HepG2 (cell line): ENCODE measurements around the gene ERCC2. TPM values are rescaled to one million over a fixed set of nuclear protein-coding genes. Genes with fewer than 3 reads are reported as not detected.

Source experiments
- ARHGAP35 ChIP-seq: sonication (generic); formaldehyde crosslinking; IDR thresholded peaks from 2 replicates; pipeline ENCODE4 v1.9.0; 2022; ENCODE audit warnings: mild to moderate bottlenecking, inconsistent platforms, moderate library complexity, missing genetic modification reagents, borderline replicate concordance
- CBFB ChIP-seq: sonication (generic); formaldehyde crosslinking; IDR thresholded peaks from 2 replicates; pipeline ENCODE4 v1.4.0; 2020; ENCODE audit warnings: missing genetic modification reagents
- CC2D1A ChIP-seq: sonication (generic); formaldehyde crosslinking; IDR thresholded peaks from 2 replicates; pipeline ENCODE4 v1.8.1; 2023; ENCODE audit warnings: mild to moderate bottlenecking, missing genetic modification reagents
- CCDC6 ChIP-seq: sonication (generic); formaldehyde crosslinking; IDR thresholded peaks from 2 replicates; pipeline ENCODE4 v1.8.1; 2022; ENCODE audit warnings: mild to moderate bottlenecking, missing genetic modification reagents, moderate library complexity
- CHD2 ChIP-seq: IDR thresholded peaks from 2 replicates; pipeline ENCODE4 v1.6.1; 2011; ENCODE audit warnings: low read depth, low read length, improper control_type of control experiment
- ELF3 ChIP-seq: IDR thresholded peaks from 2 replicates; pipeline ENCODE4 v1.6.1; 2016; ENCODE audit warnings: missing genetic modification reagents, missing compliant biosample characterization
- ETV5 ChIP-seq: IDR thresholded peaks from 2 replicates; pipeline ENCODE4 v1.6.1; 2018; ENCODE audit warnings: missing biosample characterization, missing genetic modification reagents, inconsistent platforms, borderline replicate concordance
- HDAC2 ChIP-seq: sonication (generic); formaldehyde crosslinking; IDR thresholded peaks from 2 replicates; pipeline ENCODE4 v1.4.0; 2020; ENCODE audit warnings: missing genetic modification reagents
- HNF1A ChIP-seq, 2 experiments: sonication (generic) in 1 of 2; formaldehyde crosslinking in 1 of 2; IDR thresholded peaks; 2 replicates each; pipeline versions ENCODE4 v1.4.0 to v1.6.1; 2016 to 2020; ENCODE audit warnings: borderline replicate concordance in 1 of 2, low read depth in 1 of 2, mild to moderate bottlenecking in 1 of 2, missing genetic modification reagents in 1 of 2
- IRX3 ChIP-seq: sonication (generic); formaldehyde crosslinking; IDR thresholded peaks from 2 replicates; pipeline ENCODE4 v1.8.1; 2023; ENCODE audit warnings: mild to moderate bottlenecking, low read depth, missing genetic modification reagents, borderline replicate concordance
- KLF6 ChIP-seq: IDR thresholded peaks from 2 replicates; pipeline ENCODE4 v1.8.0; 2016; ENCODE audit warnings: missing biosample characterization, missing genetic modification reagents
- NR2F6 ChIP-seq, 2 experiments: IDR thresholded peaks; 2 replicates each; pipeline ENCODE4 v1.6.1; 2016; ENCODE audit warnings: antibody characterized with exemption in 1 of 2, mild to moderate bottlenecking in 1 of 2
- PRPF4 ChIP-seq: fragments of 200-400 bp; formaldehyde crosslinking; IDR thresholded peaks from 2 replicates; pipeline ENCODE4 v1.6.1; 2016; ENCODE audit warnings: low read length, low read depth; ENCODE audit not compliant: poor library complexity, severe bottlenecking
- RAD21 ChIP-seq: fragments of 450-650 bp; formaldehyde crosslinking; IDR thresholded peaks from 2 replicates; pipeline ENCODE4 v1.5.0; 2020; ENCODE audit warnings: mild to moderate bottlenecking
- RBM39 ChIP-seq: fragments of 200-400 bp; formaldehyde crosslinking; IDR thresholded peaks from one replicate; pipeline ENCODE4 v1.6.1; 2018; ENCODE audit warnings: antibody characterized with exemption, mild to moderate bottlenecking, low read depth, low read length; ENCODE audit not compliant: poor library complexity, severe bottlenecking
- SAP130 ChIP-seq: IDR thresholded peaks from 2 replicates; pipeline ENCODE4 v1.6.1; 2016; ENCODE audit warnings: low read depth
- SP2 ChIP-seq: sonication (generic); formaldehyde crosslinking; IDR thresholded peaks from 2 replicates; pipeline ENCODE4 v1.5.1; 2020; ENCODE audit warnings: mild to moderate bottlenecking, missing genetic modification reagents
- TERF1 ChIP-seq: sonication (generic); formaldehyde crosslinking; IDR thresholded peaks from 2 replicates; pipeline ENCODE4 v1.8.0; 2022; ENCODE audit warnings: mild to moderate bottlenecking, missing genetic modification reagents, moderate library complexity
- ZNF234 ChIP-seq: sonication (generic); formaldehyde crosslinking; conservative IDR thresholded peaks from 2 replicates; pipeline ENCODE4 v1.5.1; 2020; ENCODE audit warnings: mild to moderate bottlenecking, missing genetic modification reagents
- ZNF235 ChIP-seq: sonication (generic); formaldehyde crosslinking; IDR thresholded peaks from 2 replicates; pipeline ENCODE4 v1.8.1; 2023; ENCODE audit warnings: mild to moderate bottlenecking, missing genetic modification reagents, borderline replicate concordance
- ZNF607 ChIP-seq: sonication (generic); formaldehyde crosslinking; IDR thresholded peaks from 2 replicates; pipeline ENCODE4 v1.5.1; 2020; ENCODE audit warnings: missing genetic modification reagents, mild to moderate bottlenecking, borderline replicate concordance
- ZNF652 ChIP-seq: IDR thresholded peaks from 2 replicates; pipeline ENCODE4 v1.6.1; 2016; ENCODE audit warnings: low read depth, borderline replicate concordance
- ZNF770 ChIP-seq: sonication (generic); formaldehyde crosslinking; IDR thresholded peaks from 2 replicates; pipeline ENCODE4 v1.5.0; 2020; ENCODE audit warnings: mild to moderate bottlenecking, missing genetic modification reagents
- polyA plus RNA-seq, 8 experiments: library from polyadenylated mRNA; depleted of rRNA in 3 of 8; stranded (reverse) in 7 of 8; unstranded in 1 of 8; fragments of >200 nt; fragmentation: Illumina TruSeq in 4 of 8; extraction: Trizol in 4 of 8; gene quantifications; 2 replicates each; pipeline versions ENCODE4 v1.2.1 to v1.2.3, GENCODE V29; 2011 to 2016; ENCODE audit warnings: low read depth in 4 of 8, missing spikeins in 1 of 8, mixed read lengths in 1 of 8; ENCODE audit not compliant: insufficient read depth in 1 of 8
- total RNA-seq, 5 experiments: library from RNA; depleted of rRNA; stranded (reverse); fragments of >200 nt; fragmentation: Illumina TruSeq; extraction: Trizol; gene quantifications; 2 replicates each; pipeline ENCODE4 v1.2.3, GENCODE V29; 2016; ENCODE audit warnings: low read depth in 1 of 5

The ERCC2 gene
- total and polyA plus RNA-seq, 2 of the 13 experiments (the other 11 are each of a cell fraction or from before 2014, with no cell fraction given) = 25.4 to 49.2 TPM

- TF ChIP-seq RBM39 (no peak), HNF1A (IDR thresholded peaks at IDR 0.05; ENCODE audit: low read depth) (no peak), HNF1A (CRISPR knock-in tag; IDR thresholded peaks at IDR 0.05; ENCODE audit: borderline replicate concordance) (no peak), SP2 (CRISPR knock-in tag) (no peak), ETV5 (CRISPR knock-in tag) (peak; percentile 52; the same call in 1 of the 2 replicates), TERF1 (CRISPR knock-in tag) (no peak), KLF6 (CRISPR knock-in tag) (no peak), CC2D1A (CRISPR knock-in tag) (no peak), ELF3 (CRISPR knock-in tag) (peak; percentile 88), CHD2 (no peak), ZNF652 (CRISPR knock-in tag) (no peak), ZNF234 (CRISPR knock-in tag) (no peak), CCDC6 (no peak), ZNF770 (CRISPR knock-in tag) (peak; percentile 96), SAP130 (CRISPR knock-in tag) (peak; percentile 55), ZNF235 (no peak), CBFB (CRISPR knock-in tag) (no peak), NR2F6 (IDR thresholded peaks at IDR 0.05) (no peak), NR2F6 (CRISPR knock-in tag; IDR thresholded peaks at IDR 0.05) (no peak), PRPF4 (peak; percentile 65), ZNF607 (no peak), HDAC2 (CRISPR knock-in tag) (peak; percentile 82), RAD21 (CRISPR knock-in tag) (no peak), ARHGAP35 (CRISPR knock-in tag) (no peak), IRX3 (CRISPR knock-in tag) (no peak)
Measured at GRCh38 chr19:45376045-45376724, 5.8 kb upstream of the ERCC2 start (continued).
